SH-SY5Y (cell line): Measurements from ENCODE around the gene ITSN1.

ENCODE experiments used
- GATA2 ChIP-seq: IDR thresholded peaks from 2 replicates; pipeline ENCODE4 v1.6.1; 2011; ENCODE audit warnings: mild to moderate bottlenecking, low read depth, low read length
- GATA3 ChIP-seq: IDR thresholded peaks from 2 replicates; pipeline ENCODE4 v1.6.1; 2011; ENCODE audit warnings: low read depth, mild to moderate bottlenecking, low read length, moderate library complexity

DNA sequence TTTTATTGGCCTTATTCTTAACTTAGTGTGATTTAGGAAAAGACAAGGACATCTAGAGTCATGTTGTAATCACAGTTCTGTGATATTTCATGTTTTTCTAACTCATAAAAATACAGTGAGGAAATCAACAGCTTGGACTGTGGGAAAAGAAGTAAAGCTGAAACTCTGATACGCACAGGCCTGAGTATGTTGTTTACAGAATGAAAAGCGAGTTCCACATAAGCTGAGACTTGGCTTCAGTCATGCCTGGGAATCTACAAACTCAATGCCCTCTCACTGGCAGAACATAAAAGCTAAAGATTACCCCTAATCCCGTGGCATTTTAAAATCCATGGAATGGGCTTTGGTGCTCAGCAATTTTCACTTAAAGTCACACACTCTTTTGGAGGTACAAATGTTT, 296.9 kb downstream of the ITSN1 start:
- TF ChIP-seq GATA2, result no peak
- TF ChIP-seq GATA3, result no peak
